OCI-LY3 (cell line): ENCODE results near the gene TNFRSF19.

Experiments
- H2AFZ ChIP-seq: fragments of 200-600, 300-600 bp; shearing (Covaris generic); 2 replicates; pipeline ENCODE4 v1.6.0; 2014; ENCODE audit warnings: antibody characterized with exemption, low read depth, low read length
- H3K27ac ChIP-seq: fragments of 200-600, 300-600 bp; sonication (generic); 2 replicates; pipeline ENCODE4 v1.5.1; 2014; ENCODE audit warnings: mild to moderate bottlenecking, low read length, moderate library complexity, mixed read lengths
- H3K27me3 ChIP-seq: fragments of 200-600, 300-600 bp; sonication (generic); 2 replicates; pipeline ENCODE4 v1.6.1; 2014; ENCODE audit warnings: low read depth, low read length, mixed read lengths
- H3K36me3 ChIP-seq: fragments of 200-600, 300-600 bp; sonication (generic); replicated peaks from 2 replicates; pipeline ENCODE3; 2014; ENCODE audit warnings: low read depth, low read length, mixed read lengths
- H3K4me1 ChIP-seq: fragments of 300-600, 200-600 bp; sonication (generic); 2 replicates; pipeline ENCODE4 v1.6.1; 2014; ENCODE audit warnings: low read length, mixed read lengths
- H3K4me2 ChIP-seq: fragments of 200-600, 300-600 bp; sonication (generic); 2 replicates; pipeline ENCODE4 v1.6.1; 2014; ENCODE audit warnings: low read length, mixed read lengths
- H3K4me3 ChIP-seq: fragments of 300-600, 200-600 bp; sonication (generic); 2 replicates; pipeline ENCODE4 v1.5.1; 2014; ENCODE audit warnings: antibody characterized with exemption, mild to moderate bottlenecking, low read length, moderate library complexity
- H3K79me2 ChIP-seq: fragments of 300-600, 200-600 bp; shearing (Covaris generic); 2 replicates; pipeline ENCODE4 v1.6.1; 2014; ENCODE audit warnings: mild to moderate bottlenecking, low read length, mixed read lengths
- H3K9ac ChIP-seq: fragments of 300-600, 200-600 bp; shearing (Covaris generic); 2 replicates; pipeline ENCODE4 v1.6.0; 2014; ENCODE audit warnings: mild to moderate bottlenecking, low read length, moderate library complexity
- H3K9me3 ChIP-seq: fragments of 200-600, 300-600 bp; shearing (Covaris generic); 2 replicates; pipeline ENCODE4 v1.6.1; 2014; ENCODE audit warnings: low read length, mixed read lengths; ENCODE audit not compliant: insufficient read depth
- H4K20me1 ChIP-seq: fragments of 200-600, 300-600 bp; sonication (generic); 2 replicates; pipeline ENCODE4 v1.6.1; 2016; ENCODE audit warnings: low read length, mixed read lengths; ENCODE audit not compliant: insufficient read depth
- EZH2phosphoT487 ChIP-seq: fragments of 200-600 bp; shearing (Covaris generic); IDR thresholded peaks from 2 replicates; pipeline ENCODE4 v1.6.1; 2018; ENCODE audit warnings: antibody characterized with exemption, mixed run types, low read depth
- TF ChIP-seq, protein P1 (sequence below): fragments of 200-600, 300-600 bp; sonication (generic); IDR thresholded peaks from 2 replicates; pipeline ENCODE4 v1.5.1; 2014; ENCODE audit warnings: antibody characterized with exemption, low read length, low read depth

TNFRSF19 gene

DNA sequence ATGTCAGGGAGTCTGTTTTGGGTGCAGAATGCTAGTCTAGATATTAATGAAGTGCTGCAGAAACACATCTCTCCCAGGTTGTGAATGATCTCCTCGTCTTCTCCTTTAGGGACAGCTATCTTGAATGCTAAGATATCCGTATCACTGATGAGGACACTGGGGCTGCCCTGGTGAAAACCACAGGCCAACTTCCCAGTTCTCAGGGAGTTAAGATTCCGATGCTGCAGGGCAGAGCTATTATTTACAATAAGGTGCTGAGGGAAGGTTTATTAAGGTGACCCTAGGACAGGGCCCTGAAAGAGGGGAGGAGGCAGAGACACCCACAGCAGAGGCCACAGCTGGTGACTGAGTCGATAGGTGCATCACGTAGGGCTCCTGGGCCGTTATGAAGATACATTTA, 66.1 kb downstream of the TNFRSF19 start:
- Histone ChIP-seq H3K9me3 (no peaks in the 10 kb centered on the region), H4K20me1 (no peaks in the 10 kb centered on the region), H3K79me2 (no peaks in the 10 kb centered on the region), H3K27ac (no peak overlapping the region), H2AFZ (no peak overlapping the region), H3K27me3 (no peaks in the 10 kb centered on the region), H3K4me2 (no peak overlapping the region), H3K4me3 (no peak overlapping the region), H3K9ac (no peak overlapping the region), H3K36me3 (no peaks in the 10 kb centered on the region), H3K4me1 (no peaks in the 10 kb centered on the region)
- TF ChIP-seq, protein P1, sequence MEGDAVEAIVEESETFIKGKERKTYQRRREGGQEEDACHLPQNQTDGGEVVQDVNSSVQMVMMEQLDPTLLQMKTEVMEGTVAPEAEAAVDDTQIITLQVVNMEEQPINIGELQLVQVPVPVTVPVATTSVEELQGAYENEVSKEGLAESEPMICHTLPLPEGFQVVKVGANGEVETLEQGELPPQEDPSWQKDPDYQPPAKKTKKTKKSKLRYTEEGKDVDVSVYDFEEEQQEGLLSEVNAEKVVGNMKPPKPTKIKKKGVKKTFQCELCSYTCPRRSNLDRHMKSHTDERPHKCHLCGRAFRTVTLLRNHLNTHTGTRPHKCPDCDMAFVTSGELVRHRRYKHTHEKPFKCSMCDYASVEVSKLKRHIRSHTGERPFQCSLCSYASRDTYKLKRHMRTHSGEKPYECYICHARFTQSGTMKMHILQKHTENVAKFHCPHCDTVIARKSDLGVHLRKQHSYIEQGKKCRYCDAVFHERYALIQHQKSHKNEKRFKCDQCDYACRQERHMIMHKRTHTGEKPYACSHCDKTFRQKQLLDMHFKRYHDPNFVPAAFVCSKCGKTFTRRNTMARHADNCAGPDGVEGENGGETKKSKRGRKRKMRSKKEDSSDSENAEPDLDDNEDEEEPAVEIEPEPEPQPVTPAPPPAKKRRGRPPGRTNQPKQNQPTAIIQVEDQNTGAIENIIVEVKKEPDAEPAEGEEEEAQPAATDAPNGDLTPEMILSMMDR: no peak
- no peak for TF ChIP-seq EZH2phosphoT487

- no peaks in the 10 kb centered on the region for H3K27me3 ChIP-seq
- no peak overlapping the region for H3K27ac ChIP-seq
- H3K4me2 ChIP-seq: no peak overlapping the region
- no peaks in the 10 kb centered on the region for H3K9me3 ChIP-seq
- no peaks in the 10 kb centered on the region for H3K4me1 ChIP-seq
- H2AFZ ChIP-seq: no peak overlapping the region
- TF ChIP-seq EZH2phosphoT487: no peak
- TF ChIP-seq, protein P1: no peak
- H3K79me2 ChIP-seq: no peaks in the 10 kb centered on the region
- no peaks in the 10 kb centered on the region for H4K20me1 ChIP-seq
- H3K4me3 ChIP-seq: no peak overlapping the region
- no peak overlapping the region for H3K9ac ChIP-seq
- no peaks in the 10 kb centered on the region for H3K36me3 ChIP-seq
These were observed 67.6 kb downstream of the TNFRSF19 start for GRCh38 chr13:23637829-23638228.

- Histone ChIP-seq H3K9ac (no peak overlapping the region), H3K27ac (no peak overlapping the region), H3K27me3 (0 out of 2 replicates have a peak, but pooled peaks cover 6% of the 10 kb centered on the region), H3K9me3 (no peaks in the 10 kb centered on the region), H3K4me3 (no peak overlapping the region), H3K4me1 (no peaks in the 10 kb centered on the region), H3K79me2 (no peaks in the 10 kb centered on the region), H3K4me2 (no peak overlapping the region), H2AFZ (no peak overlapping the region), H3K36me3 (no peaks in the 10 kb centered on the region), H4K20me1 (no peaks in the 10 kb centered on the region)
- TF ChIP-seq, protein P1: no peak
- TF ChIP-seq EZH2phosphoT487: no peak
These were observed 69.5 kb downstream of the TNFRSF19 start for GRCh38 chr13:23639674-23640073.

DNA sequence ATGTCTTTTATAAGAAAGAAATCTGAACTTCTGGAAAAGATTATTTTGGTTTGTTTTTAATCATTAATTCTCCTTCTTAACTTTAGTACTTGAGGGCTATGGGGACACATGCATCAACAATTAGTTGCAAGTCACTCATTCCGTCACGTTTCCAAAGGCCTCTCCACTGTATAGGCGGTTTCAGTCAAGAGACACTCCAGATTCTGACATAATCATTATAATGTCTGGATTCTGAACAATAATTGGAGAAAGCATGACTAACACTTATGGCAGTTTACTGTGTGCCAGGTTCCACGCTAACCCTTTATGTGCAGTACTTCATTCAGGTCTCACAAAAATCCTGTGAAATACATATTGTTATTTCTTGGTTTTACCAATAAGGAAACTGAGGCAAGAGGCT, 71.9 kb downstream of the TNFRSF19 start:
- Histone ChIP-seq H3K4me3 (no peak overlapping the region), H3K27ac (no peak overlapping the region), H3K4me2 (no peak overlapping the region), H3K27me3 (0 out of 2 replicates have a peak, but pooled peaks cover 6% of the 10 kb centered on the region), H2AFZ (no peak overlapping the region), H3K36me3 (no peaks in the 10 kb centered on the region), H3K9me3 (no peaks in the 10 kb centered on the region), H4K20me1 (no peaks in the 10 kb centered on the region), H3K79me2 (no peaks in the 10 kb centered on the region), H3K9ac (no peak overlapping the region), H3K4me1 (no peaks in the 10 kb centered on the region)
- TF ChIP-seq EZH2phosphoT487: no peak
- TF ChIP-seq, protein P1: no peak
